Activated naive CD8-positive, alpha-beta T cell treated with anti-CD3 and anti-CD28 coated beads, Interleukin-2, amount 50 U/mL, for 24 hours (primary cell): ENCODE measurements around the gene FAHD1.
A peak's percentile ranks its signal among the peaks of the same experiment; 100 is the strongest.

Experiments used
- ATAC-seq: fragments of 150-1000 bp; cut with Tn5 transposase; one replicate; pipeline ENCODE4 v1.10.0; 2021
- DNase-seq: peaks from one replicate; pipeline ENCODE4 v3.0.0; 2021
- H3K27ac Mint-ChIP-seq: one replicate; pipeline ENCODE4 v1.8.0; 2021; ENCODE audit warnings: mild to moderate bottlenecking, mixed read lengths
- H3K27me3 Mint-ChIP-seq: one replicate; pipeline ENCODE4 v1.8.0; 2021; ENCODE audit warnings: mixed read lengths
- H3K36me3 Mint-ChIP-seq: one replicate; pipeline ENCODE4 v1.8.0; 2021; ENCODE audit warnings: low read depth, mixed read lengths
- H3K4me1 Mint-ChIP-seq: one replicate; pipeline ENCODE4 v1.8.0; 2021; ENCODE audit warnings: mixed read lengths
- H3K4me3 Mint-ChIP-seq: one replicate; pipeline ENCODE4 v1.8.0; 2021; ENCODE audit warnings: mild to moderate bottlenecking, moderate library complexity, mixed read lengths
- H3K9me3 Mint-ChIP-seq: one replicate; pipeline ENCODE4 v1.8.0; 2021; ENCODE audit warnings: mixed read lengths

Gene FAHD1

DNA sequence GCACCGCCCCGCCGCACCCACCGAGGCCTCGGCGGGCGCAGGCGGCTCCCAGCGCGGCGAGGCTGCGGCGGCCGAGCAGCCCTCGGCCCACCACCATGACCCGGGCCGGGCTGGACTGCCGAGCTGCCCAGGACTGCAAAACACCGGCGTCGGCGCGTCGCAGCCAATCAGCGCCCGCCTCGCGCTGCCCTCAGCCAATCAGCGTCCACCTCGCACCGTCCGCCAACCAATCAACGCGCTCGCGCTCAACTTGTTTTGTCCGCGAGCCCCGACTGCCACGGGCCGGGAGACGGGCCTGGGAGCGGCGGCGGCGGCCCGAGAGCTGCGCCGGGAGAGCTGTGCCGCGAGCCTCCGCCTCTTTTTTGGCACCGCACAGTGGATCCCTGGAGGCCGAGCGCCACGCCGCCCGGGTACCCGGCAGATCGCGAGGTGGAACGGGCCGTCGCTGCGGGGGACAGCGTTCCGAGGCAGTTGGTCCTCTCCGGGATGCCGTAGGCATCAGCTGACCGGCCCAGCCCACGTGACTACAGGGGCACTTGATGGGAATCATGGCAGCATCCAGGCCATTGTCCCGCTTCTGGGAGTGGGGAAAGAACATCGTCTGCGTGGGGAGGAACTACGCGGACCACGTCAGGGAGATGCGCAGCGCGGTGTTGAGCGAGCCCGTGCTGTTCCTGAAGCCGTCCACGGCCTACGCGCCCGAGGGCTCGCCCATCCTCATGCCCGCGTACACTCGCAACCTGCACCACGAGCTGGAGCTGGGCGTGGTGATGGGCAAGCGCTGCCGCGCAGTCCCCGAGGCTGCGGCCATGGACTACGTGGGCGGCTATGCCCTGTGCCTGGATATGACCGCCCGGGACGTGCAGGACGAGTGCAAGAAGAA lies at the start of gene FAHD1, which contains the start of gene HAGH:
Gene FAHD1, plus strand, starts transcription at position 516 of the 883 bp plus-strand sequence. Its CDS starts 33 bp downstream, at position 549.
Gene HAGH, minus strand, starts transcription at position 135 of the 883 bp plus-strand sequence. Its CDS starts 38 bp downstream, at position 97.
- Mint-ChIP-seq H3K27ac (peak within 1 kb of the TSS; percentile 89), H3K4me3 (peak within 1 kb of the TSS; percentile 90), H3K36me3 (peaks cover 2% of the 10 kb centered on the region), H3K27me3 (no peaks in the 10 kb centered on the region), H3K9me3 (no peaks in the 10 kb centered on the region), H3K4me1 (peaks cover 52% of the 10 kb centered on the region)
- ATAC-seq = peak; percentile 89
- DNase-seq = peak; percentile 90

DNA sequence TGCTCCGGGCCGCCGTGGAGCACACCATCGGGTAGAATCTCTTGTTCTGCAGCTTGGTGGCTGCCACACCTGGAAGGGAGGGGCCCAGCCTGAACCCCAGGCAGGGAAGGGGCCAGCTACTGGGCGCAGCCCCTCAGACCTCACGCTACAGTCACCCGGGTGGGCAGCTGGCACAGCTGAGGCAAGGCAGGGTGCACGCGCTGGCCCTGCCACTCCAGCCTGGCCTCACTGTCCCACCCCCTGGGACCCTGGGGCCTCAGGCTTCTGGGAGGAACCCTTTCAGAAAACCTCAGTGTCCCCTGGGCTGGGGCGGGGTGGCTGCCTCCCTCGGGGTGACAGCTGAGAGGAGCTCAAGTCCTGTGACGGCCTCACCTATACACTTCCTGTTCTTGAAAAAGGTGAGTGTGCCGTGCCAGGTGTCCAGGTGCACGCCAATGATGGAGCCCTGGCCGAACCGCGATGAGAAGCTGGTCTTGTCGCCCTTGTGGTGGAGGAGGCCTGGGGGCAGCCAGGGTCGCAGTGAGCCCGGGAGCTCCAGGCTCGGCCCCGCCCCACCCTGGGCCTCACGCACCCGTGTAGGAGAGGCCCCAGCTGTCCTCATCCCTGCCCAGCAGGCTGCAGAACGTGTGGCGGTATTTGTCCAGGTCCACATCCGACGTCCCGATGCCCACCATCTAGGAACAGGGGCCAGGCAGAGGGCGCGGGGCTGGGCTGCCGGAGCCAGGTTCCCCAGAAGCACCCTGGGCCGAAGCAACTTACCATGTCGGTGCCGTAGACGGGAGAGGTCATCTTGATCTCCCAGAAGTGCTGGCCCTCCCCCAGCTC lies 49.4 kb upstream of the FAHD1 start:
- H3K9me3 Mint-ChIP-seq = no peaks in the 10 kb centered on the region
- DNase-seq = no peak
- H3K36me3 Mint-ChIP-seq = no peaks in the 10 kb centered on the region
- ATAC-seq = no peak
- H3K27ac Mint-ChIP-seq = no peak overlapping the region
- H3K27me3 Mint-ChIP-seq = peaks cover 1% of the 10 kb centered on the region
- H3K4me1 Mint-ChIP-seq = peaks cover 20% of the 10 kb centered on the region
- no peak overlapping the region for H3K4me3 Mint-ChIP-seq

DNA sequence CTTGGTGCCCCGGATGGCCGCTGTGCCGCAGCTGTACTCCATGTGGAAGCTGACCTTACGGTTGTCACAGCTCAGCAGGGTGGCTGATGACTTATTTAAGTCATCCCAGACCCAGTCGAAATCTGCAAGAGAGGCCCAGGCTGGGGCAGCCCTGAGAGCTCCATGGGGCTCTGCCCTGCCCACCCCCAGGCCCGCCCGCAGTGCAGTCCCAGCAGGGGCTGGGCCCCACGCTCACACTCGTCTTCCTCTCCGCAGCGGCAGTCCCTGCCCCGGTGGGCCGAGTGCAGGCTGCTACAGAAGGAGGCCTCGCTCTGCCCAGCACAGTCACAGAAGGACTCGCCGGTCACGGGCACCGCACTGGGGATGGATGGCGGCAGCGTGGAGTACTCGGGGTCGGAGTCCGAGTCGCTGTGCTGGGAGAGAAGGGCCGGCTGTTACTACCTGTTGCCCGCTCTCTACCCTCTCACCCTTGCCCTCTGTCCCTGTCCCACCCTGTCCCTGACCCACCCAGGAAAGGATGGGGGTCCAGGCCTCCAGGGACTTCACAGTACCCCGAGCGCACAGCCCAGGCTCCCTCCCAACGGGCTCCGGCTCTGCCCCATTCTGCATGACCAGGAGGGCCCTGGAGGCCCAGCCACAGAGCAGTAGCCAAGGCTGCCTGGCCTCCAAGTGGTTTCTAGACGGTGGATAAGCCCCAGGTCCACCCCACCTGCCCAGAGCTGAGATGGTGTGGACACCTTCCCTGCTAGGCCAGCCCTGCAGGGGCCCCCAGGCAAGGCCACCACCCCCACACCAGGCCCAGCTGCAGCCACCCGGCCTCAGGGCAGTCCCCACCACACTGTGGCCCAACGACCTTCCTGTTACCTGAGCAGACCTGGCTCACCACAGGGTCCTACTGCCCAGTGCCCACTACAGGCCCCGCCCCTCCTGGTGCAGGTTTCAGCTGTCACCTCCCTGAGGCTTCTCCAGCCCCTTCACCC lies 48.5 kb upstream of the FAHD1 start:
- peaks cover 25% of the 10 kb centered on the region for H3K4me1 Mint-ChIP-seq
- H3K9me3 Mint-ChIP-seq = no peaks in the 10 kb centered on the region
- H3K36me3 Mint-ChIP-seq = no peaks in the 10 kb centered on the region
- no peak overlapping the region for H3K27ac Mint-ChIP-seq
- H3K27me3 Mint-ChIP-seq = peaks cover 3% of the 10 kb centered on the region
- H3K4me3 Mint-ChIP-seq = no peak overlapping the region
- DNase-seq = no peak
- ATAC-seq = no peak

DNA sequence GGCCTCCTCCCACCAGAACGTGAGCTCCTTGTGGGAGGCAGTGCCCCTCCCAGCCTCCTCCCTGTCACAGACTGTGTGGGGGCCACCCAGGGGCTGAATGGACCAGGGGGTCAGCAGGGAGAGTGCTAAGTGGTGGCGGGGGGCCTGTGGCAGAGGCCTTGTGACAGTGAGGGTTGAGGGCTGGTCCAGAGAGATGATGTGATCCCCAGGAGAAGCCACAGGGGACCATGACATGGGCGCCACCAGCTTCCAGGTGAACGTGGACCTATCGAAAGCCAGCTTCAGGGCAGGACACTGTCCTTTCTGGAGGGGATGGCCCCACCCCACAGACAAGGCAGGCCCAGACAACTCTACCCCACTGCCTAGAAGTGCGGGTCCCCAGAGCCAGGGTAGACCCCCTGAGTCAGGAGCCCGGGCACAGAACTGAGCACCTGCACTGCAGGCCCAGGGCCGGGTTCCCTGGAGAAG lies 47.7 kb upstream of the FAHD1 start:
- Mint-ChIP-seq H3K4me1 (peaks cover 26% of the 10 kb centered on the region), H3K4me3 (no peak overlapping the region), H3K27ac (no peak overlapping the region), H3K36me3 (no peaks in the 10 kb centered on the region), H3K27me3 (peaks cover 3% of the 10 kb centered on the region), H3K9me3 (no peaks in the 10 kb centered on the region)
- no peak for ATAC-seq
- DNase-seq = no peak

DNA sequence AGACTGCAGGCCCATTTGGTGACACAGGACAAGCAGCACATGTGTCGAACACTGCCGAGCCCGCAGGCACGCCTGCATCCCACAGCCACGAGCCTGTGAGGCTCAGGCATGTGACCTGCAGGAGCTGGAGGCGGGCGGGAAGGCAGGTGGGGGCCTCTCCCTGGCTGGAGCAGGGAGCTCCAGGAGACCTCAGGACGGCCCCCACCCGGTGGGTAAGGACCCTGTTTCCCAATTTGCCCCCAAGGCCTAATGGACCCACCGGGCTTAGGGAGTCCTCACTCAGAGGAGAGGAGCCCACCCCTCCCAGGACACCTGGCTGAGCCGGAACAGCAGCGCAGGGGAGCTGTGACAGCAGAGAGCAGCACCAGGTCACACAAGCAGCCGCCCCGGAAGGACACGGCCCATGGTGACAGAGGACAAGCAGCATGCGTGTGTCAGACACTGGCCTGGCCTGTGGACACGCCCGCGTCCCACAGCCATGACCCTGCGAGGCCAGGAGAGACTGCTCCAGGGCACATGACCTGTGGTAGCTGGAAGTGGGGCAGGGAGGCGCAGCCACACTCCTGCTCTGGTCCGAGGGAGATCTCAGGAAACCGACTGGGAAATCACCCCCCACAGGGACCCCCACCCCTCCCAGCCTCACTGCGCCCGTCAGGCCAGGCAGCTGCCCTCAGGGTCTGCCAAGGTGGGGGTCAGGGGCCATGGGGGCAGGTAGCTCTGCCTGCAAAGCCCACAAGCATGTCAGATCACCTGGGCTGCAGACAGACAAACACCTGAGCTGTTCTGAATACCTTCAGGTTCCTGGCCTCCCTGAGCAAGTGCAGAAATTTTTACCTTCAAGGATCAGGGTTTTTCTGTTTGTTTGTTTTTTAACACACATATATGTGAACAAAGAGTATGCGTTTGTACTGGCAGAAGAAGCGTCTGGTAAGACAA lies 47.0 kb upstream of the FAHD1 start:
- H3K27ac Mint-ChIP-seq = no peak overlapping the region
- H3K36me3 Mint-ChIP-seq = no peaks in the 10 kb centered on the region
- ATAC-seq (no peak), DNase-seq (no peak)
- peaks cover 24% of the 10 kb centered on the region for H3K4me1 Mint-ChIP-seq
- peaks cover 3% of the 10 kb centered on the region for H3K27me3 Mint-ChIP-seq
- H3K9me3 Mint-ChIP-seq = no peaks in the 10 kb centered on the region
- H3K4me3 Mint-ChIP-seq = peak overlapping the region; percentile 79

DNA sequence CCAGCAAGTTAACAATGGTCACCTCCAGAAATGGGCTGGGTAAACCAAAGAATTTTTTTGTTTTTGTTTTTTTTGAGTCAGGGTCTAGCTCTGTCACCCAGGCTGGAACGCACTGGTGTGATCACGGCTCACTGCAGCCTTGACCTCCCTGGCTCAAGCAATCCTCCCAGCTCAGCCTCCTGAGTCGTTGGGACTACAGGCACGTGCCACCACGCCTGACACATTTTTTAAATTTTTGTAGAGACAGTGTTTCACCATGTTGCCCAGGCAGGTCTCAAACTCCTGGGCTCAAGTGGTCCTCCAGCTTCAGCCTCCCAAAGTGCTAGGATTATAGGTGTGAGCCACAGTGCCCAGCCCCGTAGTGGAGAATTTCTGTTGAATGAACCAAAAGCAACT lies 46.3 kb upstream of the FAHD1 start:
- H3K4me1 Mint-ChIP-seq = peaks cover 28% of the 10 kb centered on the region
- no peak overlapping the region for H3K27ac Mint-ChIP-seq
- DNase-seq = no peak
- H3K4me3 Mint-ChIP-seq = peak overlapping the region; percentile 79
- no peaks in the 10 kb centered on the region for H3K9me3 Mint-ChIP-seq
- ATAC-seq = no peak
- no peaks in the 10 kb centered on the region for H3K36me3 Mint-ChIP-seq
- peaks cover 3% of the 10 kb centered on the region for H3K27me3 Mint-ChIP-seq

DNA sequence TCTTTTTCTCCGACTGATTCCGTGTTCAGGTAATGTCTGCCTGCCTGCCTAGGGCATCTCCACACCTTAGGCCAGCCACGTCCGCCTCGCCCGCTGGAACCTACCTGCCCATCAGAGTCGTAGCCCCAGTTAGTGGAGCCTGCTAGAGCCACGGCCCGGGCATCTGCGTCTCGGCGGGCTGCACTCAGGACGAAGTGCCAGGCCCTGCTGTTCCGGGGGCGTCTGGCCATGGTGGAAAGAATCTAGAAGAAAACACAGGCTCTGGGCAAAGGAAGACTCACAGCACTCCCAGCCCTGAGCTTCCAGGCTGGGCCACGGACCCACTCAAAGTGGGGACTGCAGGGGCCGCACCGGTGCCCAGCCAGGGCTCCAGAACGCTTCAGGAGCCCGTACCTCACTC lies 45.8 kb upstream of the FAHD1 start:
- DNase-seq (no peak), ATAC-seq (no peak)
- Mint-ChIP-seq H3K9me3 (no peaks in the 10 kb centered on the region), H3K27ac (no peak overlapping the region), H3K4me1 (peaks cover 28% of the 10 kb centered on the region), H3K4me3 (peak overlapping the region; percentile 79), H3K27me3 (peaks cover 3% of the 10 kb centered on the region), H3K36me3 (no peaks in the 10 kb centered on the region)

DNA sequence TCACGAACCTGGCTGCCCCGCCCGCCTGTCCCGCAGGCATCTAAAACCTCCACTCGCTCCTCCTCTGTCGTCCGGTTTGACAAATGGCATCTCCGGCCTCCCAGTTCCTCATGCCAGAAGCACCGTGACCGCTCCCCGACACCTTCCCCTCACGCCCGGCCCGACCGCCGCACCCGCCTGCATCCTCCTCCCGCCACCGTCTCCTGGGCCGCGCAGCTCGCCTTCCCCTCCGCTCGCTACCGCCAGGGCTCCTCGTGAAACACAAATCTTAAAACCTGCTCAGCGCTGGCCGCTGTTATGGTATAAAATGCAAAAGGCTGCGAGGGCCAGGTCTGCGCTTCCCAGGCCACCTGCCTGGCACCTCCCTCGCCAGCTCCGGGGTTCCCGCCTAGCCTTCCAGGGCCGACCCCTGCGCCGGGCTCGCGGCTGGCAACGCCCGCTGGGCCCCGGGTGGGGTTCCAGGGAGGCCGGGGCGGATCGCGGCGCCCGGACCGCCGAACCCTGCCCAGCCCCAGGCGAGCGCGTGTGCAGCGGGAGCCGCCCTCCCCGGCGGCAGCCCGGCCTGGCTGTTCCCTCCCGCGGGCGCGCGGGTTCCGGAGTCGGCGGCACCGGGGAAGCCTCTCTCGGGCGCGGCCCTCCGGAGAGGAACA lies 45.1 kb upstream of the FAHD1 start:
- Mint-ChIP-seq H3K36me3 (no peaks in the 10 kb centered on the region), H3K9me3 (no peaks in the 10 kb centered on the region), H3K4me1 (peaks cover 28% of the 10 kb centered on the region), H3K27ac (peak overlapping the region; percentile 73), H3K27me3 (peaks cover 3% of the 10 kb centered on the region), H3K4me3 (peak overlapping the region; percentile 94)
- no peak for ATAC-seq
- DNase-seq = peak; percentile 39

DNA sequence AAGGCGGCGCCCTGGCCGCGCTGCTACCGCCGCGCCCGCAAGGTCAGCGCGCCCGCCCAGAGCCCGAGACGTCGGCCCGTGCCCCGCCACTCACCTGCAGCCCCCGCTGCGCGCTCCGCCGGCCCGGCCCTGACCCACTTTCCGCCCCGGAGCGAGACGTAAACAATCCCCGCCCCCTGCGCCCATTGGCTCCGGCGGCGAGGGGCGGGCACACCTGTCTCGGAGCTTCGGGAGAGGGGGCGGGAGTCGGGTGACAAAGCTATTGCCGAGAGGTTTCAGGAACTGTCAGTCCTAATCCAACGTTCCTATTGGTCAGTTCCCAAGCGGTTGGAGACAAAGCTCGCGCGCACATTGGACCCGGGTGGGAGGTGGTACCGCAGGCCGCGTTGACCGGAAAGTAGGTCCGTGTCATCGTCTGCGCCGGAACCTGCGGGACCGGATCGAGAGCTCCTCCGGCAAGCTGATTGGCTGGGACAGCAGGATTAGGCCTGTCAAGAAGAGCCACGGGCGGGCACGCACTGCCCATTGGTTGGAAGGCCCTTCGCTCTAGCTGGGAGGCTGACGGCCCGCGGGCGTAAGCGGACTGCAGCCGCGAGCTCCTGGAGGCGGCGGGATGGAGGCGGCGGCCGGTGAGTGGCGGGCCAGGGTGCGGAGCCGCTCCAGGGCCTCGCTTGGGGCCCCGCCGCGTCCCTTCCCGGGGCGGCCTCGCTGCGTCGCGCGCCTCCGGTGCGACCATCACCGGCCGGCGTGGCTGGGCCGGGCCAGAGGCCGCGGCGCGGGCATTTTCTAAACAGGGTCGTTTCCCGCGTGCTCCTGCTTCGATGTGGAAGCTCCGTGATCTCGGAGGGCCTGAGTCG lies 44.4 kb upstream of the FAHD1 start, which contains the start of the genes NUBP2 and SPSB3:
Gene NUBP2, plus strand, starts transcription at position 553 of the 857 bp plus-strand sequence. Its CDS starts 61 bp downstream, at position 614.
Gene SPSB3, minus strand, starts transcription at position 164 of the 857 bp plus-strand sequence. CDS start 1,088 bp downstream, outside the sequence.
- peak within 1 kb of the TSS; percentile 94 for H3K4me3 Mint-ChIP-seq
- peak; percentile 94 for ATAC-seq
- H3K27ac Mint-ChIP-seq = peak within 1 kb of the TSS; percentile 87
- no peaks in the 10 kb centered on the region for H3K9me3 Mint-ChIP-seq
- H3K36me3 Mint-ChIP-seq = no peaks in the 10 kb centered on the region
- H3K27me3 Mint-ChIP-seq = peaks cover 3% of the 10 kb centered on the region
- peak; percentile 98 for DNase-seq
- peaks cover 28% of the 10 kb centered on the region for H3K4me1 Mint-ChIP-seq

DNA sequence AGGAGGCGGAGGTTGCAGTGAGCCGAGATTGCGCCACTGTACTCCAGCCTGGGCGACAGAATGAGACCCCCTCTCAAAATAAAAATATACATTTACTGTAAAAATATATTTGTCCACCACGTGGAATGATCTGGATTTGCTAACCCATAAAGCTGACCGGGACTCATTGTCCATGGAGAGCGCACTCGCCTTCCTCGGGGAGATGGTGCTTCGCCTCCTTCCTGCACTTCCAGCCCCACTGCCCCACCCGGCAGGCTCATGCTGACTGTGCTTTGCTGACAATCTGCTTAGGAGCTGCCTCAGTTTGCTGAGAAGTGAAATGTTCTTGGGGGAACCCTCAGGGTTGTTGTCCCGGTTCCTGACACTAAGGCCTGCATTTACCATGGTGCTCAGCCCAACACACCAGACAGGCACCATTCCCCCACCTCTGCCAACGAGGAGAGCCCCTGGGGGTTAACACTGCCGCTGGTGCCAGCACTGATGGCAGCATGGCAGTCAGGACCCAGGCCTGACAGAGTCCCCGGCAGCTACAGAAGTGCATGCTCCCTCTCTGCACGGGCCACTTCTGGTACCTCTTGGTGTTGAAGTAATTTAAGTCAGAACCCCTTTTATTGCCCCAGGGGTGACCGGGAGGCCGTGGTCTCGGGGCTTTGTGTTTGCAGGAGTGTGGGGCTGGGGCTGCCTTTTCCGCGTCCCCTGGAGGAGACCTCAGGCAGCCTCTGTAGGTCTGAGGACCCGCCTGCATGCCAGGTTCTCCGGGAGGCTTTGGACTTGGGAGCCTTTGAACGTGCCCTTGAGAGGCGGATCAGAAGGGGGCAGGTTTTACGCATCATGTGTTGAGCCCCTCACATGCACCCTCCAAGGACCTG lies 41.8 kb upstream of the FAHD1 start:
- Mint-ChIP-seq H3K4me3 (peak overlapping the region; percentile 36), H3K9me3 (no peaks in the 10 kb centered on the region), H3K36me3 (peaks cover 3% of the 10 kb centered on the region), H3K4me1 (peaks cover 28% of the 10 kb centered on the region), H3K27me3 (peaks cover 3% of the 10 kb centered on the region), H3K27ac (no peak overlapping the region)
- DNase-seq (no peak), ATAC-seq (no peak)

DNA sequence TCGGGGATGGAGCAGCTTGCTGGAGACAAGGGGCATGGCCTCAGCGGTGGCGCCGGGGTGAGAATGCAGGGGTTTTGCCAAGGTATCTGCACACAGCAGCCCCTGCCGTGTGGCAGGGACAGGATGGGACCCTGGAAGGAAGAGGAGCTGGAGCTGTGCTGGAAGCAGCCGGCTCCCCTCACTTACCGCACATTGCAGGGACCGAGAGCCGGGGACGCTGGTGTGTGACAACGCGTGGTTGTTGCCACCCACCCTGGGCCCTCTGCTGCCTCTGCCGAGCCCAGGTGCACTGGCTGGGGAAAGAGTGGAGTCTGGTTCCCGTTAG lies 41.2 kb upstream of the FAHD1 start:
- Mint-ChIP-seq H3K27ac (no peak overlapping the region), H3K9me3 (no peaks in the 10 kb centered on the region), H3K4me3 (no peak overlapping the region), H3K36me3 (peaks cover 4% of the 10 kb centered on the region), H3K4me1 (peaks cover 28% of the 10 kb centered on the region), H3K27me3 (peaks cover 3% of the 10 kb centered on the region)
- ATAC-seq (no peak), DNase-seq (no peak)
